GM19240 (cell line): ENCODE measurements around the gene EMX2.
"Not testable (repeated sequence)": the region's sequence is repeated elsewhere in the genome, so short reads cannot be mapped to it uniquely, and the experiment has no call there.

ENCODE experiments used
- DNase-seq: peaks from one replicate; pipeline ENCODE4 v3.0.0; 2011; ENCODE audit warnings: low spot score; ENCODE audit not compliant: insufficient read length

Gene EMX2

GRCh38 chr10:117542706-117543224 is at the start of gene EMX2:
EMX2 (plus strand) TSS chr10:117542746; CDS start chr10:117543268, 522 bp downstream.
- no peak for DNase-seq

- DNase-seq: no peak
Measured at GRCh38 chr10:117496031-117496430, 46.5 kb upstream of the EMX2 start.

GRCh38 chr10:117496616-117497028 is 45.9 kb upstream of the EMX2 start:
- DNase-seq: peak; percentile 60

- DNase-seq: no peak
Measured at GRCh38 chr10:117497736-117498135, 44.8 kb upstream of the EMX2 start.

GRCh38 chr10:117499248-117500105 is 43.1 kb upstream of the EMX2 start:
- DNase-seq: no peak

- DNase-seq: no peak
Measured at GRCh38 chr10:117500456-117500855, 42.1 kb upstream of the EMX2 start.

GRCh38 chr10:117501460-117502035 is 41.0 kb upstream of the EMX2 start:
- DNase-seq: no peak

GRCh38 chr10:117502421-117503243 is 39.9 kb upstream of the EMX2 start:
- no peak for DNase-seq

GRCh38 chr10:117503244-117504205 is 39.0 kb upstream of the EMX2 start:
- DNase-seq: no peak

GRCh38 chr10:117504562-117504961 is 38.0 kb upstream of the EMX2 start:
- no peak for DNase-seq

- not testable (repeated sequence) for DNase-seq
Measured at GRCh38 chr10:117507081-117507480, 35.5 kb upstream of the EMX2 start.

GRCh38 chr10:117509573-117509972 is 33.0 kb upstream of the EMX2 start:
- no peak for DNase-seq

- DNase-seq: no peak
Measured at GRCh38 chr10:117511601-117512390, 30.8 kb upstream of the EMX2 start.

- DNase-seq: no peak
Measured at GRCh38 chr10:117514971-117515370, 27.6 kb upstream of the EMX2 start.

- DNase-seq: no peak
Measured at GRCh38 chr10:117516681-117517080, 25.9 kb upstream of the EMX2 start.

- no peak for DNase-seq
Measured at GRCh38 chr10:117518246-117518645, 24.3 kb upstream of the EMX2 start.

- no peak for DNase-seq
Measured at GRCh38 chr10:117519286-117519685, 23.3 kb upstream of the EMX2 start.

GRCh38 chr10:117519879-117520278 is 22.7 kb upstream of the EMX2 start:
- DNase-seq: no peak

- no peak for DNase-seq
Measured at GRCh38 chr10:117530791-117531190, 11.8 kb upstream of the EMX2 start.
